Right lobe of liver (tissue), 6 donors: ENCODE measurements around the gene WASL. TPM values are rescaled to one million over a fixed set of nuclear protein-coding genes. Genes with fewer than 3 reads are reported as not detected.

ENCODE experiments used
- ATAC-seq, 4 donors: fragments of 200-7000 bp; cut with Tn5 transposase; one replicate each; pipeline ENCODE4 v1.9.1; 2020; ENCODE audit warnings: mild to moderate bottlenecking in 4 of 4, moderate library complexity in 4 of 4
- DNase-seq, 3 donors: peaks; one replicate each; pipeline ENCODE4 v3.0.0-alpha.2; 2020
- H3K27ac ChIP-seq, 3 donors: fragments of 200-600 bp; one replicate each; pipeline ENCODE4 v1.8.0; 2022
- H3K27me3 ChIP-seq, 2 donors: fragments of 200-600 bp; one replicate each; pipeline ENCODE4 v1.8.0; 2022
- H3K36me3 ChIP-seq, 4 donors: fragments of 200-600 bp; sonication (generic) in 1 of 4; one replicate each; pipeline versions ENCODE4 v1.5.1 to v1.8.0; 2017 to 2022; ENCODE audit warnings: control low read depth in 1 of 4
- H3K4me1 ChIP-seq, 4 donors: fragments of 200-600 bp; sonication (generic) in 1 of 4; one replicate each; pipeline versions ENCODE4 v1.5.1 to v1.8.0; 2017 to 2022; ENCODE audit warnings: control low read depth in 1 of 4
- H3K4me3 ChIP-seq, 3 donors: fragments of 200-600 bp; one replicate each; pipeline ENCODE4 v1.8.0; 2022
- H3K9me3 ChIP-seq, 4 donors: fragments of 200-600 bp; sonication (generic) in 1 of 4; one replicate each; pipeline versions ENCODE4 v1.5.1 to v1.8.0; 2017 to 2022; ENCODE audit warnings: control low read depth in 1 of 4
- CTCF ChIP-seq, 4 donors: fragments of 200-600 bp in 3 of 4; fragments of 450-650 bp in 1 of 4; IDR thresholded peaks; one replicate each; pipeline versions ENCODE4 v1.5.1 to v1.8.0; 2016 to 2022; ENCODE audit warnings: antibody characterized with exemption in 4 of 4, mild to moderate bottlenecking in 2 of 4
- POLR2A ChIP-seq: fragments of 450-650 bp; IDR thresholded peaks from one replicate; pipeline ENCODE4 v1.6.1; 2017; ENCODE audit warnings: antibody characterized with exemption, mild to moderate bottlenecking
- WGBS: methylation state at CpG from one replicate; pipeline ENCODE4 v1.1.6; 2018; ENCODE audit warnings: low coverage, low lambda C conversion rate; ENCODE audit not compliant: insufficient coverage; ENCODE audit errors: missing lambda C conversion rate; 5-methylcytosine and 5-hydroxymethylcytosine counted together
- intact Hi-C, 2 donors: fragments of 100-400 bp; cut with DNase I; formaldehyde crosslinking; loops; one replicate each; pipeline versions ENCODE4 v1.11.2 to v1.14.1; 2022
- total RNA-seq, 6 experiments: library from RNA; depleted of rRNA in 2 of 6; stranded (reverse); fragments of >200 nt in 2 of 6; fragmentation: NEBNext Ultra II Directional in 3 of 6; extraction: Animal tissue kit (Norgen Biotek cat#: 25700) in 3 of 6; gene quantifications; one replicate each; pipeline versions ENCODE4 v1.1.0 to v1.2.4, GENCODE V29; 2016 to 2023
- donor health status: DM: no; HTN: yes; CAD: no.
- donor health status: DM: no; HTN: no; CAD: no.
- donor health status: DM: no; HTN: no; CAD: no.
- donor health status: DM: no; HTN: yes; CAD: no.
- donor health status: DM: no; HTN: yes; CAD: no.

The WASL gene
- total RNA-seq, 6 experiments from 2014 or later: 20.6 to 26.7 (median 24.8) TPM

- no peak for TF ChIP-seq CTCF (IDR thresholded peaks at IDR 0.05)
- TF ChIP-seq POLR2A: no peak
- intact Hi-C loops: no loop called here
- Histone ChIP-seq H3K36me3 (no peaks in the 10 kb centered on the region), H3K27ac (no peak overlapping the region), H3K4me1 (peaks cover 0 to 35% (median 7%) of the 10 kb centered on the region in 4 donors), H3K4me3 (no peak overlapping the region), H3K27me3 (no peaks in the 10 kb centered on the region), H3K9me3 (no peaks in the 10 kb centered on the region)
- ATAC-seq (no peak), DNase-seq (no peak)
- WGBS: 92% methylated on average over 10 of the region's 15 CpGs
Measured at GRCh38 chr7:123662293-123662692, 86.5 kb downstream of the WASL start.

- ATAC-seq (no peak), DNase-seq (no peak)
- Histone ChIP-seq H3K4me1 (peaks cover 0 to 35% (median 7%) of the 10 kb centered on the region in 4 donors), H3K36me3 (no peaks in the 10 kb centered on the region), H3K27me3 (no peaks in the 10 kb centered on the region), H3K4me3 (no peak overlapping the region), H3K9me3 (no peaks in the 10 kb centered on the region), H3K27ac (no peak overlapping the region)
- TF ChIP-seq POLR2A: no peak
- intact Hi-C loops: no loop called here
- WGBS: 50% methylated on average over 1 of the region's 1 CpG
Measured at GRCh38 chr7:123661765-123662164, 87.0 kb downstream of the WASL start.

GRCh38 chr7:123660514-123661354 is 88.1 kb downstream of the WASL start:
- DNase-seq: no peak
- 34% methylated on average over 8 of the region's 8 CpGs for WGBS
- Histone ChIP-seq H3K27ac (peak overlapping the region in 1 of 3 donors; percentile 48), H3K27me3 (no peaks in the 10 kb centered on the region), H3K36me3 (no peaks in the 10 kb centered on the region), H3K4me1 (peaks cover 0 to 26% (median 7%) of the 10 kb centered on the region in 4 donors), H3K9me3 (no peaks in the 10 kb centered on the region), H3K4me3 (no peak overlapping the region)
- peak; percentile 54 to 70 (median 66) for ATAC-seq
- intact Hi-C loops: no loop called here
- no peak for TF ChIP-seq CTCF (IDR thresholded peaks at IDR 0.05)
- no peak for TF ChIP-seq POLR2A

- intact Hi-C loops: no loop called here
- TF ChIP-seq POLR2A (no peak), CTCF (IDR thresholded peaks at IDR 0.05) (no peak)
- H3K36me3 ChIP-seq: no peaks in the 10 kb centered on the region
- no peaks in the 10 kb centered on the region for H3K9me3 ChIP-seq
- H3K27me3 ChIP-seq: no peaks in the 10 kb centered on the region
- DNase-seq (peak in 2 of 3 donors; percentile 64 to 65), ATAC-seq (peak; percentile 64 to 88 (median 72))
- peak overlapping the region in 1 of 3 donors; percentile 42 for H3K27ac ChIP-seq
- WGBS: 12% methylated on average over 5 of the region's 6 CpGs
- H3K4me3 ChIP-seq: no peak overlapping the region
- peaks cover 0 to 17% (median 5%) of the 10 kb centered on the region in 4 donors for H3K4me1 ChIP-seq
Measured at GRCh38 chr7:123658023-123658422, 90.8 kb downstream of the WASL start.

- no peak overlapping the region for H3K27ac ChIP-seq
- intact Hi-C loops: no loop called here
- no peak for TF ChIP-seq POLR2A
- no peak for TF ChIP-seq CTCF (IDR thresholded peaks at IDR 0.05)
- WGBS: no CpG with 5 or more reads among the region's 1 CpG
- no peaks in the 10 kb centered on the region for H3K27me3 ChIP-seq
- no peaks in the 10 kb centered on the region for H3K36me3 ChIP-seq
- no peaks in the 10 kb centered on the region for H3K9me3 ChIP-seq
- ATAC-seq (peak in 3 of 4 donors; percentile 11 to 66 (median 47)), DNase-seq (no peak)
- H3K4me3 ChIP-seq: no peak overlapping the region
- H3K4me1 ChIP-seq: peaks cover 0 to 17% (median 5%) of the 10 kb centered on the region in 4 donors
Measured at GRCh38 chr7:123657304-123657685, 91.5 kb downstream of the WASL start.
